Effector CD8-positive, alpha-beta T cell (primary cell): ENCODE results near the gene SPDYE3.
"Not testable (repeated sequence)": the region's sequence is repeated elsewhere in the genome, so short reads cannot be mapped to it uniquely, and the experiment has no call there.

Experiments
- DNase-seq: peaks from one replicate; lab custom pipeline; 2025; lab: John Stamatoyannopoulos, UW
- total RNA-seq, 4 experiments: gene quantifications; one replicate each; lab custom pipeline; 2026; lab: John Stamatoyannopoulos, UW

The SPDYE3 gene, protein sequence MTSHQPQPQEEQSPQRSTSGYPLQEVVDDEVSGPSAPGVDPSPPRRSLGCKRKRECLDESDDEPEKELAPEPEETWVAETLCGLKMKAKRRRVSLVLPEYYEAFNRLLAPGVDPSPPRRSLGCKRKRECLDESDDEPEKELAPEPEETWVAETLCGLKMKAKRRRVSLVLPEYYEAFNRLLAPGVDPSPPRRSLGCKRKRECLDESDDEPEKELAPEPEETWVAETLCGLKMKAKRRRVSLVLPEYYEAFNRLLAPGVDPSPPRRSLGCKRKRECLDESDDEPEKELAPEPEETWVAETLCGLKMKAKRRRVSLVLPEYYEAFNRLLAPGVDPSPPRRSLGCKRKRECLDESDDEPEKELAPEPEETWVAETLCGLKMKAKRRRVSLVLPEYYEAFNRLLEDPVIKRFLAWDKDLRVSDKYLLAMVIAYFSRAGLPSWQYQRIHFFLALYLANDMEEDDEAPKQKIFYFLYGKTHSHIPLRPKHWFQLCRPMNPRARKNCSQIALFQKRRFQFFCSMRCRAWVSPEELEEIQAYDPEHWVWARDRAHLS
- total RNA-seq = 0 reads per million in 4 experiments

DNA sequence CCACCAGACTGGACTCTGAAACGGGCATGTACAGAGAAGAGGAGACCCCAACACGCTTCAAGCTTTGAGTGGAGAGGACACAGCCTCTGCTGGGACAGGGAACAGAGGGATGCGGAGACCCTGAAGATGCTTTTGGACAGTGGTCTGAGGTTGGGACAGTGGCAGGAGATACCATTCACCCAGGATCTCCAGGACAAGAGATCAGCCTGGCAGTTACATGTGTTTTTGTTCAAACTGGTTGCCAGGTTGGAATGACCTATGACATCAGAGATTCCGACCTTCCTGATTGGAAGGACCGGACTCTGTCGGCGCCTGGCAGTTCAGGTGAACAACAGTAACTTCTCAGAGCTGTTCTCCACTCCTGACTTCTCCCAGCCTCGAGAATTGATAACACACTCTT, at the start of gene SPDYE3:
Gene SPDYE3, plus strand, starts transcription at position 301 of the 400 bp plus-strand sequence. CDS start 184 bp downstream, outside the sequence.
- DNase-seq = not testable (repeated sequence)

DNA sequence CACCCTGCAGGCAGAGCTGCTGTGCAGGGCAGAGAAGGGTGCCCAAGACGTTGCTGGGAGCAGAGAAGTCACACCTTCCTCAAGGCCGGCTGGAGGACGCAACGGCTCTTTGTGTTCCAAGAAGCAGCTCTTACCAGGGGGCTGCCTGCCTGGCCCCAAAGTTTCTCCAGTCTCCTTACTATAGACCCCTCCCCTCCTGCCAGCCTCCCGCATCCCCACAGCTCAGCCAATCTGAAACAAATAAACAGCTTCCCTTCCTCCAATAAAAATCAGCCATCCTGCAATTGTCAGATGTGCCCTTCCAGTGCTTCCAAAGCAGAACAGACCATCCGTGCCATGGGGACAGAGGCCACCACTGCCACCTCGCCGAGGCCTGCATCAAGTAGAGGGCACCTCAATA, 47.5 kb upstream of the SPDYE3 start:
- DNase-seq = not testable (repeated sequence)

DNA sequence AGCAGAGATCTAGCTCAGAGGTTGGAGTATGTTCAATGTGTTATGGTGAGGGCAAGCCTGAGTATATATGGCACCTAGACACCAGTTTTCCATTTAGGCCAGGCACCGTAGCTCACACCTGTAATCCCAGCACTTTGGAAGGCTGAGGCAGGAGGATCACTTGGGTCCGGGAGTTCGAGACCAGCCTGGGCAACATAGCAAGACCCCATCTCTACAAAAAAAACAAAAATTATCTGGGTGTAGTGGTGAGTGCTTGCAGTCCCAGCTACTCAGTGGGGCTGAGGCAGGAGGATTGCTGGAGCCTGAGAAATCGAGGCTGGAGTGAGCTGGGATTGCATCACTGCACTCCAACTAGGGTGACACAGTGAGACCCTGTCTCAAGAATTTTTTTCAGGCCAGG, 44.6 kb upstream of the SPDYE3 start:
- DNase-seq = not testable (repeated sequence)

DNA sequence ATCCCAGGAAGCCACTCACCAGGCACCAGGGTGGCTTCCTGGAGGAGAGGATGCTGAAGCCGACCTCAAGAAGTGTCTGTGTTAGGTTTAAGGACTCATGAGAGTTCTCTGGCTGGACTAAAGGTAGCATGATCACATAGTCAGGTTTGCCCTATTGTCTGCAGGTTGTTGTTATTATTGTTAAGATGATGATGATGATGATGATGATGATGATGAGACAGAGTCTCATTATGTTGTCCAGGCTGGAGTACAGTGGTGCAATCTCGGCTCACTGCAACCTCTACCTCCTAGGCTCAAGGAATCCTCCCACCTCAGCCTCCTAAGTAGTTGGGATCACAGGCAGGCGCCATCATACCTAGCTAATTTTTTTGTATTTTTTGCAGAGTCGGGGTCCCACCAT, 43.3 kb upstream of the SPDYE3 start:
- not testable (repeated sequence) for DNase-seq

DNA sequence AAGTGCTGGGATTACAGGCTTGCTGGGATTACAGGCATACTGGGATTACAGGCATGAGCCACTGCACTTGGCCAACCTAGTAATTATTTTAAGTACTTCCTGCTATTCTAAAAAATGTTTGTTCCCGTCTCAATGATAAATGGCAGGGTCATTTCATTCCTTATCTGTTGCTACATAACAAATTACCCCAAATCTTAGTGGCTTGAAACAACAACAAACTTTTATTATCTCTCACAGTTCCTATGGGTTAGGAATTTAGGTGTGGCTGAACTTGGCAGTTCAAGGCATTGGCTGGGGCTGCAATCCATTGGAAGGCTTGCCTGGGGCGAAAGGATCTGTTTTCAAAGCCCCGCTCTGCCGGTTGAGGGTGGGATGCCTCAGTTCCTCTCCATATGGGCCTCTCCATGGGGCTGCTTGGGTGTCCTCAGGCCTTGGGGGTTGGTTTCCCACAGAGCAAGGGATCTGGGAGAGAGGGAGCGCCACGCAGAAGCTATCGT, 42.8 kb upstream of the SPDYE3 start:
- not testable (repeated sequence) for DNase-seq

DNA sequence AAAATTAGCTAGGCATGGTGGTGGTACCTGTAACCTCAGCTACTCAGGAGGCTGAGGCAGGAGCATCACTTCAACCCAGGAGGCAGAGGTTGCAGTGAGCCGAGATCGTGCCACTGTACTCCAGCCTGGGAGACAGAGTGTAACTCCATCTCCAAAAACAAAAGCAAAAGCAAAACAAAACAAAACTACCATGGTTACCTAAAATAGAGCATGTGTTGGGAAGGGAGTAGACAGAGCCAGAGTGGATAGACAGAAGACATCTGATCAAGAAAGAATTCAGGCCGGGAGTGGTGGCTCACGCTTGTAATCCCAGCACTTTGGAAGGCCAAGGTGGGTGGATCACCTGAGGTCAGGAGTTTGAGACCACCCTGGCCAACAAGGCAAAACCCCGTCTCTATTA, 41.7 kb upstream of the SPDYE3 start:
- DNase-seq = not testable (repeated sequence)

DNA sequence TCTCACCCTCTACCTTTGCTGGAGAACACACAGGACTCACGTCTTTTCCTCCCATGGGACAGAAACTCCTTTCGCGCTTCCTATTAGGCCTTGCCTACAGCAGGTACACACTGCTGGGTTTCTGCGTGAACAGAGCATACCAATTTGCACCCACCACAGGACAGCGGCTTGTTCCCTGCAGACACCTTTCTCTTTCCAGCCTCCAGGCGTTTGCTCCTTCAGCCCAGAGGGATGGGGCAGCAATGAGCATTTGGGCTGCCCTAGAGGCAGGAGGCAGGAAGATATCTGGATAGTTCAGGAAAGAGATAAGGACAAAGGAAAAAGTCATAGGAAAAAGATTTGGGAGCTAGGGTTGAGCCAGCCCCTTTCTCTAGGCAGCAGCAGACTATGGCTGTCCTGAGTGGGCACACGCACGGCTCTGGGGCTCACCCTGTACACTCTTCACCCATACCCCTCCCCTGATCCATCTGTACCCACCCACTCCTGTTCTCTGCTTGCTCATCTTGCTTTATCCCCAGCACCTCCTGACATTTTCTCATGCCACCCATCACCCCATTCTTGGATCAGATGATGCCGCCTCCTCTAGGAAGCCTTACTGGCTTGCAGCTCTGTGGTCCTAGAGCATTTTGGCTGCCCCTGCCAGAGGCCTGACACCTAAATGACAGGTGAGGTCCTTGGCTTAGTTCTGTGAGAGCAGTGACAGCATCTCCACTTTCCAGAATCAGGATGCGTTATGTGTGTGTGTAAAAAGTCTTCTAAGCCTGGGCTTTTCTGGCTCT, 40.7 kb upstream of the SPDYE3 start:
- no peak for DNase-seq

DNA sequence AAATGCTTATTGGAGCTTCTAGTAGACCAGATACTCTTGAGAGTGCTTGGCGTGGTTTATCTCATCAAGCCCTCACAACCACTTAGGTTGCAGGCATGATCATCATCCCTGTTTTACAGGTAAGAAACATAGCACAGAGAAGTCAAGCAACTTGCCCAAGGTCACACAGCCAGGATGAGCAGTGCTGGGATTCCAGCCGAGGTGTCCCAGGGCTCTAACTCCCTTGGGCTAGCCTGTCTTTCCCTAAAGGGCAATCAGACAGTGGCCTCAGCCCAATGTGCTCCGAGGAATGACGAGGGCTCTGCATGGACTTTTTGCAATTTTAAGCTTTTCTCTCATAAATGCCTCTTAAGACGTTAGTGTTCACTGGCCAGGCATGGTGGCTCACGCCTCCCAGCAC, 39.9 kb upstream of the SPDYE3 start:
- no peak for DNase-seq

DNA sequence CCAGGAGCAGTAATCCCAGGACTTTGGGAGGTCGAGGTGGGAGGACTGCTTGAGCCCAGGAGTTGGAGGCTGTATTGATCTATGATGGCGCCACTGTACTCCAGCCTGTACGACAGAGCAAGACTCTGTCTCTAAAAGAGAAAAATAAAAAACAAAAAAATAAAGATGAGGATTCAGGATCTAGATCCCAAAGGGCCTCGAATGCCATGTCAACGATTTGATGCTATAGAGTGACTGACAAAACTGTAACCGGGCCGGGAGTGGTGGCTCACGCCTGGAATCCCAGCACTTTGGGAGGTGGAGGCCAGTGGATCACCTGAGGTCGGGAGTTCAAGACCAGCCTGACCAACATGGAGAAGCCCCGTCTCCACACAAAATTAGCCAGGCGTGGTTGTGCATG, 38.6 kb upstream of the SPDYE3 start:
- not testable (repeated sequence) for DNase-seq

DNA sequence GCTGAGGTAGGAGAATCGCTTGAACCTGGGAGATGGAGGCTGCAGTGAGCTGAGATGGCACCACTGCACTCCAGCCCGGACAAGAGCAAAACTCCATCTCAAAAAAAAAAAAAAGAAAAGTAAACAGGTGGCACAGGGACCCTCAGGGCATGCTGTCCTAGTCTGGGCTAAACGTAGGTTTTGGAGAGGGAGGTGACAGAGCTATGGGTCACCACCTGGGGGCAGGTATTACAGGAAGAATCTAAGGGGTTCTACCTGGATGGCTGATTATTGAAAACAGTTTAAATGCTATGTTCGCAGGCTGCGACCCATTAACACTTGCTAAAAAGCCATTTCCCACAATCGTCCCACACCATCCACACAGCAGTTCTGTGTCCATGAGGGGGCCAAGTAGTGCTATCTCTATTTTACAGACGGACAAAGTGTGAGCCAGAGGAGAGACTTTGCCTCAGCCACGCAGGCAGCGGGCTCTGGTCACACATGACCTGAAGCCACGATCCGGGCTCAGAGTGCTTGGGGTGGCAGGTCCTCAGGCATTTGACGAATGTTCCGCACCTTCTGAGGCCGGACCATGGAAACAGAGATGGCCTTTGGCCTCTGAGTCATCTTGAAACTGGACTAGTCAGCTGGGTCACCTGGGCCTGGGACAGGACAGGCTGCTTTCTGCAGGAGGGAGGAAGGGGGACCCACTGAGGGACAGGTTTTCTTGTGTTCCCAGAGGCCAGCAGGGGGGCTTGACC, 38.0 kb upstream of the SPDYE3 start:
- DNase-seq = not testable (repeated sequence)

DNA sequence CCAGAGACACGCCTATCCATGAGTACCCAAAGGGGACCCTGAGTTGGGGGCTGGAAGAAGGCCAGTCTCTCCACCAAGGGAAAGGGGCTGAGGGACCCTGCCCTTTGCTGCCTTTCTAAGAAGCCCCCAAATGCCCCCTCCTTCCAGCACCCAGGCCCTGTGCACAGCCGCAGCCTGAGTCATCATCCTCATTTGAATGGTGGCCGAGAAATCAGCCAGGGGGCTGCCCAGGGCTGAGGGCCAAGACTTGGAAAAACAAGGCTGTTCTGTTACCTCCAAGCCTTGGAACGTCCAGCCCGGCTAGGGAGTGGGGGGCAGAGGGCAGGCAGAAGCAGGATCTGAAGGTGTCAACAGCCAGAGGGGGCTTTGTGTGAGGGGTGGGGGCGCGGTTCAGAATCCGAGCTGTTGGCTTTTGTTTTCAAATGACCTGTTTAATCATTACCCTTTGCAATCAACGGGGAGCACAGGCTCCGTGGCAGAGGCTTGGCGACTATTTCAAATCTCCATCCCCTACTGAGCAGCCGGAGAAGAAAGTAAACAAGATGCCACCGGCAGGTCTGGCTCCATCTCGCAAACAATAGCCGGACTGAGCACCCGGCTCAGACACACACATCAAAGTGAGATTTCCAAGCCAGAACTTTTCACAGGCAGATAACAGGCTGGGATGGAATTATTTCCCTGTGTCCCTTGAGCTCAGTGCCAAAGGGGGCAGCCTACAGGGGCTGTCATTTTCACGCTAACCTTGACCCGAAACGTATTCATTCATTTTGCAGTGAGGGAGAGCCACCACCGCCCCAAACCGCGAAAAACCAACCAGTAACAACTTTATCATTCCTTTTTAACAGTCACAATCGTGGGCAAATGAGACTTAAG, 37.2 kb upstream of the SPDYE3 start:
- not testable (repeated sequence) for DNase-seq

DNA sequence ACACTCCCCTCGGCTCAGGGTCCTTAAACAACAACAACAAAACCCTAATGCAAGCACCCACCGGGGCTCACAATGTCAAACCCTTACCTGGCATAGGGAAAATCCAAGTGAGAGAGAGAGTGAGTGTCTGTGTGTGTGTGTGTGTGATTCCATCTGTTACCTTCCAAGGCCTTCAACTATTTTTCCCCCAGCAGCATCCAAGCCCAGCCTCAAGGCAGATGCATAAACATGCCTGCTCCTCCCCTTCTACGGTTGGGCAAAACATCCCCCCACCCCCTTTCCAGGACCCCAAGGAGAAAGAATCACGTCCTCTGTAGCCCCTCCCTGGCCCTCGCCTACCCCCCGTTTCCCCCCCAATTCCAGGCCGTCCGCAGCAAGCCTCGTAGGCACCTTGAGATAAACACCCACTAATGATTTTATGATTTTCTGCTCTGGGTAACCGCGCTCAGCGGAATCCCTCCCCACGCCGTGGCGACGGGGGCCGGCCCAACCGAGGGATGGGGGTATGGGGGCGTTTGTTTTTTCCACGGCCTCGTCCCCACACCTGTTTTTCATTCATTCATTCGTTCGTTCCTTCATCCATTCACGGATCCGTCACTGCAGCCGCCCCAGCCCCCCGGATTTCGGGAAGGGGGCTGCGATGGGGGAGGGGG, 36.4 kb upstream of the SPDYE3 start:
- not testable (repeated sequence) for DNase-seq

DNA sequence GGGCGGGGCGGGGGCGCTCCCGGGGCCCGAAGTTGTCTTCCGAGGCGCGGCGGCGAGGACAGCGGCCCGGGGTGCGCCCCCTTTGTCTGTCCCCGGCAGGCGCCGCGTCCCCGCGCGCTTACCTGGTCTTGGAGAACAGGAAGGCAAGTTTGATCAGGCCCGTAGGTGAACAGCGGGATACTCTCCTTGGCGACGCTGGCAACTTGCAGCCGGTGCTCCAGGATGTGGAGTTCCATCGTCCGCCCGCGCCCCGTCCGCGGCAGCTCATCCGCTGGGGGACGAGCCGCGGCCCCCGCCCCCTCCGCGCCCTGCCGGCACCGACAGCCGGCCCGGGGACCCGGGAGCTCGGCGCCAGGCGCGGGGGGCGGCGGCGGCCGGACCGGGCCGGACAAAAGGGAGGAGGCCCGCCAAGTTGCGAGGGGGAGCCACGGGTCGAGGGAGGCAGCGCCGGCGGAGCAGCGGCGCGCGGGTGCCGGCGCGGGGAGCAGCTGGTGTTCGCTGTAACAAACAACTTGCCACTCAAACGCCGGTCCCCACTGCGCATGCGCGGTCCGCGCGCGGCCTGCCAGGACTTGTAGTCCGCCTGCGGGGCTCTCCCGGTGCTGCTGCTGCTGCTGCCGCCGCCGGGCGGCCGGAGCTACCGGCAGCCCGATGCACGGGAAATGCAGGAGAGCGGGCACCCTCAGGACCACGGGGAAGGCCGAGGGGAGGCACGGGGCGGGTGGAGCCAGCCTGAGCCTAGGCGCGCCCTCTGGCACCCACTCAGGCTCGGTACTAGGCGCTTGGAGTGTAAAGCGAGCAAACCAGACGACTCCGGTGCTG, 35.6 kb upstream of the SPDYE3 start:
- DNase-seq = peak; percentile 99

DNA sequence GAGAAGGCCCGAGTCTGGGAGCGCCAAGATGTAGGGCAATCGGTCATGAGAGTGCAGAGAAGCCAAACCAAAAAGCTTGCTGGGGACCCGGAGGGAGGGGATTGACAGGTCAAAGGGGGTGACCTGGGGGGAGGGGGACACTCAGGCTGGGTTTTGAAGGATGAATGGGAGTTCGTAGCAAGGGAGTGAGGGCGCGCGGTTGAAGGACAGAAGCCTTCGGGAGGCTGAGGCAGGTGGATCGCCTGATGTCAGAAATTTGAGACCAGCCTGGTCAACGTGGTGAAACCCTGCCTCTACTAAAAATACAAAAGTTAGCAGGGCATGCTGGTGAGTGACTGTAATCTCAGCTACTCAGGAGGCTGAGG, 35.0 kb upstream of the SPDYE3 start:
- not testable (repeated sequence) for DNase-seq

DNA sequence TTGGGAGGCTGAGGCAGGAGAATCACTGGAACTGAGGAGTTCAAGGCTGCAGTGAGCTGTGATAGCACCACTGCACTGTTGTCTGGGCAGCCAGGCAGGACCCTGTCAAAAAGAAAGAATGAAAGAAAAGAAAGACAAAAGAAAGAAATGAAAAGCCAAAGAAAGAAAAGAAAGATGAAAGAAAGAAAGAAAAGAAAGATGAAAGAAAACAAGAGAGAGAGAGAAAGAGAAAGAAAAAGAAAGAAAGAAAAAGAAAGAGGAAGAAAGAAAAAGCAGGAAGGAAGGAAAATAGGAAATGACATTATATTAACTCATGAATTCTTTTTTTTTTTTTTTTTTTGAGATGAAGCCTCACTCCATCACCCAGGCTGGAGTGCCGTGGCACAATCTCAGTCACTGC, 32.4 kb upstream of the SPDYE3 start:
- no peak for DNase-seq

DNA sequence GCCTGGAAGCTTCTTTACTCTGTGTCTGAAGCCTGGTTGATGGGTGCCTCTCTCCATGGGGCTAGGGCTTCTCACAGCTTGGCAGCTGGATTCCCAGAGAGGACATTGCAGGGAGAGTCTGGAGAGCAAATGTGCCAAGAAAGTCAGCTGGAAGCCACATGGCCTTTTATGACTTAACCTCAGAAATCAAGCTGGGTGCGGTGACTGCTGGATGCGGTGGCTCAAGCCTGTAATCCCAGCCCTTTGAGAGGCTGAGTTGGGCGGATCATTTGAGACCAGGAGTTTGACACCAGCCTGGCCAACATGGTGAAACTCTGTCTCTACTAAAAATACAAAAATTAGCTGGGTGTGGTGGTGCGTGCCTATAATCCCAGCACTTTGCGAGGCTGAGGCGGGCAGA, 31.4 kb upstream of the SPDYE3 start:
- DNase-seq = not testable (repeated sequence)

DNA sequence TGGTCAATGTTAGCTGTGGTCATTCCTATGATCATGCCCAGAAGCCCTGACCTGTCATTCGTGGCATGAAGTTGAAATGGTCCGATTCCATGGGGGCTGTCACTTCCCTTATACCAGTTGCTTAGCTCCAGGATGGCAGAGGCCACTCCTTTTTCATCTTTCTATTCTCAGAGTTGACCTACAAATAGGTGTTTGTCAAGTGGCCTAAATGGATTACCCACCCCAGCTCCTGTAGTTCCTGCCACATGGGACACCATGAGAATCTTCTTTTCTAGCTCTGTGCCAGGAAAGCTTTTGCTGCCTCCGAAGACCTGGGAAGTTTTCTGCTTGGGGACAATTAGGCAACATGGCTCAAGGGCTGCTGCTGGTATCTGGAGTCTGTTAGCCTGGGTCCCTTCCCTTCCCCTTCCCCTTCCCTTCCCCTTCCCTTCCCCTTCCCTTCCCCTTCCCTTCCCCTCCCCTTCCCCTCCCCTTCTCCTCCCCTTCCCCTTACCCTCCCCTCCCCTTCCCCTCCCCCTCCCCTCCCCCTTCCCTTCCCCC, 25.4 kb upstream of the SPDYE3 start:
- not testable (repeated sequence) for DNase-seq

DNA sequence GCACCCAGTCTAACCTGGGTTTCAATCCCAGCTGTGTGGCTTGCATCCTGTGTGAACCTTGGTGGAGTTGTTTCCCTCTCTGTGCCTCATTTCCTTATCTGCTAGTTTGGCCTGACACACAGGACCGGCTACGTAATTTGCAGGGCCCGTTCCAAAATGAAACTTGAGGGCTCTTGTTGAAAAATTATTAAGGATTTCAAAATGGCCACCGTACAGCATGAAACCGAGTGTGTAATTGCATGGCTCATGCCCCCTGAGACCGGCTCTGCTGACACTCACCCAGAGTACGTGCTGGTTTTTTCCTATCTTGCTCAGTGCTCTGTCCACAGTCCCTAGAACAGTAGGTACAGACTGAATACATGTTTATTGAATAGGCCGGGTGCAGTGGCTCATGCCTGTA, 24.4 kb upstream of the SPDYE3 start:
- DNase-seq = not testable (repeated sequence)
